Skeletal muscle satellite cell (primary cell): Measurements from ENCODE around the gene ERFL.

Experiments used
- H3K27me3 ChIP-seq: 2 replicates; pipeline ENCODE4 v1.7.0; 2013; ENCODE audit warnings: low read length; ENCODE audit not compliant: control insufficient read depth, insufficient read depth
- H3K36me3 ChIP-seq: 2 replicates; pipeline ENCODE4 v1.7.0; 2013; ENCODE audit warnings: mild to moderate bottlenecking, control low read depth, low read length; ENCODE audit not compliant: insufficient read depth
- H3K4me1 ChIP-seq: 2 replicates; pipeline ENCODE4 v1.7.0; 2013; ENCODE audit warnings: low read length; ENCODE audit not compliant: control insufficient read depth, insufficient read depth
- H3K4me2 ChIP-seq: 2 replicates; pipeline ENCODE4 v1.7.0; 2013; ENCODE audit warnings: mild to moderate bottlenecking, low read length
- H3K4me3 ChIP-seq: 2 replicates; pipeline ENCODE4 v1.7.0; 2013; ENCODE audit warnings: low read length
- H3K9ac ChIP-seq: 2 replicates; pipeline ENCODE4 v1.7.0; 2013; ENCODE audit warnings: mild to moderate bottlenecking, low read depth, low read length, moderate library complexity
- H3K9me3 ChIP-seq: replicated peaks from 2 replicates; pipeline ENCODE4 v1.7.0; 2013; ENCODE audit warnings: mild to moderate bottlenecking, control low read depth, low read length

Gene ERFL

GRCh38 chr19:41908724-41909464 lies 19.4 kb downstream of the ERFL start:
- H3K27me3 ChIP-seq, result peaks cover 32% of the 10 kb centered on the region

GRCh38 chr19:41907994-41908615 lies 20.1 kb downstream of the ERFL start:
- H3K4me3 ChIP-seq, result no peak overlapping the region
- no peak overlapping the region for H3K4me2 ChIP-seq
- peaks cover 43% of the 10 kb centered on the region for H3K36me3 ChIP-seq
- no peak overlapping the region for H3K9ac ChIP-seq
- H3K27me3 ChIP-seq, result peaks cover 25% of the 10 kb centered on the region
- no peaks in the 10 kb centered on the region for H3K9me3 ChIP-seq
- no peaks in the 10 kb centered on the region for H3K4me1 ChIP-seq

More at GRCh38 chr19:41908724-41909464, 19.4 kb downstream of the ERFL start:
- H3K4me1 ChIP-seq, result no peaks in the 10 kb centered on the region
- no peak overlapping the region for H3K4me2 ChIP-seq
- H3K9me3 ChIP-seq, result no peaks in the 10 kb centered on the region
- peaks cover 36% of the 10 kb centered on the region for H3K36me3 ChIP-seq
- H3K9ac ChIP-seq, result no peak overlapping the region
- H3K4me3 ChIP-seq, result no peak overlapping the region

GRCh38 chr19:41906916-41907680 lies 21.2 kb downstream of the ERFL start:
- Histone ChIP-seq H3K4me3 (no peak overlapping the region), H3K27me3 (peaks cover 16% of the 10 kb centered on the region), H3K9me3 (no peaks in the 10 kb centered on the region), H3K4me1 (no peaks in the 10 kb centered on the region), H3K4me2 (no peak overlapping the region), H3K9ac (no peak overlapping the region), H3K36me3 (peaks cover 53% of the 10 kb centered on the region)

GRCh38 chr19:41906271-41906670 lies 22.0 kb downstream of the ERFL start:
- Histone ChIP-seq H3K9ac (no peak overlapping the region), H3K4me2 (no peak overlapping the region), H3K27me3 (peaks cover 8% of the 10 kb centered on the region), H3K9me3 (no peaks in the 10 kb centered on the region), H3K36me3 (peaks cover 61% of the 10 kb centered on the region), H3K4me1 (no peaks in the 10 kb centered on the region), H3K4me3 (no peak overlapping the region)

- H3K27me3 ChIP-seq, result no peaks in the 10 kb centered on the region
- peaks cover 64% of the 10 kb centered on the region for H3K36me3 ChIP-seq
- H3K9ac ChIP-seq, result no peak overlapping the region
- no peaks in the 10 kb centered on the region for H3K9me3 ChIP-seq
- no peaks in the 10 kb centered on the region for H3K4me1 ChIP-seq
- no peak overlapping the region for H3K4me3 ChIP-seq
- no peak overlapping the region for H3K4me2 ChIP-seq
These were observed 22.8 kb downstream of the ERFL start for GRCh38 chr19:41905273-41906002.

- no peaks in the 10 kb centered on the region for H3K4me1 ChIP-seq
- H3K36me3 ChIP-seq, result peaks cover 73% of the 10 kb centered on the region
- no peaks in the 10 kb centered on the region for H3K27me3 ChIP-seq
- H3K4me2 ChIP-seq, result no peak overlapping the region
- no peaks in the 10 kb centered on the region for H3K9me3 ChIP-seq
- no peak overlapping the region for H3K9ac ChIP-seq
- no peak overlapping the region for H3K4me3 ChIP-seq
These were observed 24.0 kb downstream of the ERFL start for GRCh38 chr19:41904118-41904870.

- Histone ChIP-seq H3K27me3 (no peaks in the 10 kb centered on the region), H3K9ac (no peak overlapping the region), H3K4me2 (no peak overlapping the region), H3K4me3 (no peak overlapping the region), H3K4me1 (no peaks in the 10 kb centered on the region), H3K36me3 (peaks cover 78% of the 10 kb centered on the region), H3K9me3 (no peaks in the 10 kb centered on the region)
These were observed 24.9 kb downstream of the ERFL start for GRCh38 chr19:41903193-41903953.

- H3K36me3 ChIP-seq, result peaks cover 83% of the 10 kb centered on the region
- no peak overlapping the region for H3K9ac ChIP-seq
- no peak overlapping the region for H3K4me2 ChIP-seq
- H3K4me1 ChIP-seq, result no peaks in the 10 kb centered on the region
- H3K9me3 ChIP-seq, result no peaks in the 10 kb centered on the region
- H3K4me3 ChIP-seq, result no peak overlapping the region
- H3K27me3 ChIP-seq, result no peaks in the 10 kb centered on the region
These were observed 25.7 kb downstream of the ERFL start for GRCh38 chr19:41902594-41902993.

GRCh38 chr19:41901707-41902360 lies 26.4 kb downstream of the ERFL start:
- H3K27me3 ChIP-seq, result no peaks in the 10 kb centered on the region
- no peaks in the 10 kb centered on the region for H3K9me3 ChIP-seq
- peaks cover 76% of the 10 kb centered on the region for H3K36me3 ChIP-seq
- no peaks in the 10 kb centered on the region for H3K4me1 ChIP-seq
- no peak overlapping the region for H3K4me2 ChIP-seq
- H3K4me3 ChIP-seq, result no peak overlapping the region
- H3K9ac ChIP-seq, result no peak overlapping the region

GRCh38 chr19:41898235-41898634 lies 30.0 kb downstream of the ERFL start:
- no peaks in the 10 kb centered on the region for H3K9me3 ChIP-seq
- no peaks in the 10 kb centered on the region for H3K4me1 ChIP-seq
- H3K27me3 ChIP-seq, result no peaks in the 10 kb centered on the region
- peaks cover 63% of the 10 kb centered on the region for H3K36me3 ChIP-seq
- no peak overlapping the region for H3K4me2 ChIP-seq
- H3K4me3 ChIP-seq, result no peak overlapping the region
- H3K9ac ChIP-seq, result no peak overlapping the region
